CD4-positive, alpha-beta T cell treated with Interleukin-2 at 100 ng/mL for 4 hours (primary cell): ENCODE results near the gene FRA10AC1.
"Not testable (repeated sequence)": the region's sequence is repeated elsewhere in the genome, so short reads cannot be mapped to it uniquely, and the experiment has no call there.

Source experiments
- DNase-seq: peaks from one replicate; pipeline ENCODE4 v3.0.0-alpha.2; 2020; ENCODE audit warnings: low spot score

FRA10AC1 gene

DNA sequence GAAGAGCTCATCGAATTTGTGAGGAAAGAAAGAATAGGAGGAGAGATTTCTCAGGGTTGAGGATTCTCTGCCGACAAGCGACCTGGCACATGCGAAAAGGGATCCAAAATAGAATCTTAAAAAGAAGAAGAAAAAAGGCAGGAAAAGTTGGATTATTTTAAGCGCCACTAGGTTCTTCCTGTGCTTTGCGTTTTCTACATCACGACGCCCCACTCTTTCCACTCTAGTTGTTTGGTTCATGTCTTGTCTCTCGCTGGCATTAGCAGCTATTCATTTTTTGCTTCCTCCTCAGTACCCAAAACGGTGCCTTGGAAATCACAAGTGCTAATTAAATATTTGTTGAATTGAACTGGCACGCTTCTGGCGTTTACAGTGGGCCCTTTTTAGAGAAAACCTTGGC lies 674 bp upstream of the FRA10AC1 start:
- peak; percentile 18 for DNase-seq

DNA sequence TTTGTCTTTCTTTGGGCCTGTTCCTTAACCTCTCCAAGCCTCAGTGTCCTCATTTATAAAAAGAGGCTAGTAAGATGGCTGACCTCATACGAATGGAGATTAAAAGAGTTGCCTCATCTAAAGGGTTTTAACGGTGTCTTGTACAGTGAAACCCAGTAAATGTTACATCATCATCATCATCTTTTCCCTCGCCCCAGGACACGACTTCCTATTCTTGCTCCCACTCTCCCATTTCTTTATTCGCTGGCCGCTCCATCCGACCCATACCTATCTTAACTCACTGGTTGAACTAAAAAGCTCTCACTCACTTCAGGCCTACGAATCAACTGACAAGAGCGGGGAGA lies 554 bp downstream of the FRA10AC1 start:
- no peak for DNase-seq

DNA sequence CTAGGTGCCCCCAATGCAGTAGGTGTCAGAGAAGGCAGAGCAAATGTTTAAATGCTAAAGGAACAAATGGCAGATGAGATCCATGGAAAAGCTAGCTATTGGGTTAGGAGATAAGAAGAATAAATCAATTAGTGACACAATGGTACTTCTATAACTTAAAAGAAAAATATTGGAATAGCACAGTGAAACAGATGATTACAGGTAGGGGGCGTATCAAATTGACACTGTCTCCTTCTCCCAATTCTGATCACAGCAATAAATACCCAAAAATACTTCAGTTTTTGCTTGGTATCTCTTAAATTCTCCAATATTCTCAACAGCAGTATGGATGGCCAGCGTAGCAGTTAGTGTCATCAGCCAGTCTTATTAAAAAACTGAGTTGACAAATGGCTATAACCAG lies 5.2 kb downstream of the FRA10AC1 start:
- DNase-seq: no peak

DNA sequence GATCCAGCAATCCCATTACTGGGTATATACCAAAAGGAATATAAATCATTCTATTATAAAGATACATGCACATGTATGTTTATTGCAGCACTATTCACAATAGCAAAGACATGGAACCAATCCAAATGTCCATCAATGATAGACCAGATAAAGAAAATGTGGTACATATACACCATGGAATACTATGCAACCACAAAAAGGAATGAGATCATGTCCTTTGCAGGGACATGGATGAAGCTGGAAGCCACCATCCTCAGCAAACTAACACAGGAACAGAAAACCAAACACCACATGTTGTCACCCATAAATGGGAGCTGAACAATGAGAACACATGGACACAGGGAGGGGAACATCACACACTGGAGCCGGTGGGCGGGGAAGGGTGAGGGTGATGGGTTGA lies 5.8 kb downstream of the FRA10AC1 start:
- DNase-seq: not testable (repeated sequence)

DNA sequence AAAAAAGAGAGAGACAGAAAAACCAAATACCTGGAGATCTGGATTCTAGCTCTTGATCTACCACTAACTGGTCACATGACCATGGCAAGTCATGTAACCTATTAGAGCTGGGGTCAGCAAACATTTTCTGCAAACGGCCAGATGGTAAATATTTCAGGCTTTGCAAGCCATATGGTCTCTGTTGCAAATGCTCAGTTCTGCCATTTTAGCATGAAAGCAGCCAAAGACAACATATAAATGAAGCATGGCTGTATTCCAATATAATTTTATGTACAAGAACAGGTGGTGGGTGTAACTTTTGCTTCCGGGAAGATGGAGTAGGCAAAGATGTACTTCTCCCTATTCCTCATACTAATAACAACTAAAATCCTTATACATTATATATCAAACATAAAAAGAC lies 6.7 kb downstream of the FRA10AC1 start:
- no peak for DNase-seq

DNA sequence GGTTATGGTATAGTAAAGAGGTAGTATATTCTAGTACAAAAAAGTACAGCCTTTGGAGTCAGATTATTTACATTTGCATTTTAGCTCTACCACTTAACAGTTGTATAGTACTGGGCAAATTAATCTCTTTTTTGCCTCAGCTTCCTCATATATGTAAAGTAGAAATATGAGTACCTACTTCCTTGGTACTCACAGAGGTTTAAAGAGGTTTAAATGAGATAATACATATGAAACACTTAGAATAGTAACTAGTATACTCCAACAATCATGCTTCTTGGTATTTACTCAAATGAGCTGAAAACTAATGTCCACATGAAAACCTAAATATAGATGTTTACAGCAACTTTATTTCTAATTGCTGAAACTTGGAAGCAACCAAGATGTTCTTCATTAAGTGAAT lies 14.7 kb downstream of the FRA10AC1 start:
- DNase-seq: no peak

DNA sequence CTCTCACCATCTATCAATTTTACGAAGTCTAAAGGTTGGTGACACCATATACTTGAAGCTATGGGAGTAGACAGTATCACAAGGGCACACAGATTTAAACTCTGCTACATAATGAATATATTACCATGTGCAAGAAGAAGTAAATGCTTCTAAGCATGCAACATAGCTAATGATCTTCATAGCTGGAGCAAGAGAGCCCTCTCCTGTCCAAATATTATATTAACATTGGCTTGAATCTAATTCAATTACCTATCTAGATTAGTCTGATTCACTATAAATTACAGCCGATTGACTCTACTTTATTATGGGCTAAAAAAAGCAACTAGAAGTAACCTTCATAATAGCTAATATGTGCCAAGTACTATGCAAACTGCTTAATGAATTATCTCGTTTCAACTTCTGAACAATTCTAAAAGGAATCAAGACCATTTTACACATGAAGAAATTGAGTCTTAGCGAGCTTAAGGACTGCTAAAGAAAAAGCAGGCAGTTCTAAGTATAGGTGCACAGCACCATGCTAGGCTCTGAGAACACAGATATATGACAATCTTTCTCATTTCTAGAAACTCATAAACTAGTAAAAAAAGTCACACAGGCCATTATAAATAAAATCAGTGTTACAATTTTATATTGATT lies 21.9 kb downstream of the FRA10AC1 start:
- peak; percentile 11 for DNase-seq

DNA sequence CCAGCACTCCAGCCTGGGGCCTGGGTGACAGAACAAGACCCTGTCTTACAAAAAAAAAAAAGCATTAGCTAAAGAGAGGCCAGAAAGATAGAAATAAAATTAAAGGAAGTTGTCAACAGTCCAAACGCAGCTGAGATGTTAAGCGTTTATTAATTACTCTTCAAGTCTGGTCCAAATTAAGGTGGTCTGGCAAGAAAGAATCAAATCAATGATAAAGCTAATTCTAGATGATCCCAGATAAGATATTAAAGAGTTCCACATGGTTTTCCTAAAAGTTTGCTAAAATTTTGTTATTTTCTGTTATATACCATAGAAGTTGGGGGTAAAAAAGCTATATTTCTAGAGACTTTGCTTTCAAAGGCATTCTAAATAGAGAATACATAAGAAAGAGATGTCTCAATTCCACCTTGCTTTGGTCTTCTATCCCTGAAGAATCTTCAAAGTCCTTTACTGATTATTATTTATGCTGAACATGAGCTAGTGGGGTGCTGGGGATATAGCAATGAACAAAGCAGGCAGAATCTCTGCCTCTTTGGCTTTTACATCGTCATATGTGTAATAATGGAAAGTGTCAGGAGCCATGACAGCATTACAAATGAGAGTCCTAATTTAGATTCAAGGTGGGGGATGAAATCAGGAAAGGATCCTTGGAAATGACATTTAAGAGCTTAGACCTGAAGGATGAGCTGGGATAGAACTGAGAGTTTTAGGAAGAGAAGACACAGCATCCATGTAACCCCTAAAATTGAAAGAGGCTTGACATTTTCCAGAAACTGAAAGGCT lies 23.4 kb downstream of the FRA10AC1 start:
- no peak for DNase-seq

DNA sequence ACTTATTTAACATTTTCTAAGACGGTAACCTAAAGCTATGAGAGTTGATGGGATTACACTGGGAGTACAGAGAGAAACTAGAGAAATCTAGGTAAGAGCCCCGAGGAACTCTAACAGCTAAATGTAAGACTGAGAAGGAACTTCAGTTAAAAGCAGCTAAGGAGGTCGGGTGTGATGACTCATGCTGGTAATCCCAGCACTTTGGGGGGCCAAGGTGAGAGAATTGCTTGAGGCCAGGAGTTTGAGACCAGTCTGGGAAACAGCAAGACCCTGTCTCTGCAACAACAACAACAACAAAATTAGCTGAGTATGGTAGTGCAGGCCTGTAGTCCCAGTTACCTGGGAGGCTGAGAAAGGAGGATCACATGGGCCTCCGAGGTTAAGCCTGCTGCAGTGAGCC lies 24.0 kb downstream of the FRA10AC1 start:
- DNase-seq: no peak

DNA sequence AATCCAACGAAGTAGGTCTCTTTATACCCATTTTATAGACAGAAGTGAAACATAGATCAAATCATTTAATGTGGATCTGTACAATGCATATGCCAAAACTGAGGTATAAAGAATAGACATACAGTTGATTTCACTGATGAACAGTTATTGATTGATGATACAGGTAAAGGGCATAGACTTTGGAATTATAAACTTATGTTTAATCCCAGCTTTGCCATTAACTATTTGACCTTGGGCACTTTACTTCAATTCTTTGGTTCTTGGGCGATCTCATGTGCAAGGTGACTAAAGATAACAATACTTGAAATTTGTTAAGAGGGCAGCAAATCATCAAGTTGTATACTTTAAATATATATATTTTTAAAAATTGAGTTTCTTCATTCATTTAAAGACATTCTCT lies 28.6 kb downstream of the FRA10AC1 start:
- DNase-seq: no peak

DNA sequence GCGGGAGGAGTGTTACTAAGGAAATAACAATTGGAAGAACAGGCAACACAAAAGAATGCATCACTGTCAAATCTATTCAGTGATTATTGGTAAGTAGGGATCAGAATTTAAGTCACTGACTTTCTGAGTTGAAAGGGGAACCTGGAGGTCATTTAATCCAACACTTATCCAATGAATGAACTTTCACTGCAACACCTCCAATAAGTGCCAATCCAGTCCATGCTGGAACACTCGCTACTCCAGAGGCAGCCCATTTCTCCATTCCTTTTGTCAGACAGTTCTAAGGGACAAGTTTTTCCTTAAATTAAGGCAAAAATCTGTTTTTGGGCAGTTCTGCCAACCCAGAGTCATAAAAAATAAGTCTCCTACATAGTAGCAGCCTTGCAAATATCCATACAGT lies 29.5 kb downstream of the FRA10AC1 start:
- no peak for DNase-seq

DNA sequence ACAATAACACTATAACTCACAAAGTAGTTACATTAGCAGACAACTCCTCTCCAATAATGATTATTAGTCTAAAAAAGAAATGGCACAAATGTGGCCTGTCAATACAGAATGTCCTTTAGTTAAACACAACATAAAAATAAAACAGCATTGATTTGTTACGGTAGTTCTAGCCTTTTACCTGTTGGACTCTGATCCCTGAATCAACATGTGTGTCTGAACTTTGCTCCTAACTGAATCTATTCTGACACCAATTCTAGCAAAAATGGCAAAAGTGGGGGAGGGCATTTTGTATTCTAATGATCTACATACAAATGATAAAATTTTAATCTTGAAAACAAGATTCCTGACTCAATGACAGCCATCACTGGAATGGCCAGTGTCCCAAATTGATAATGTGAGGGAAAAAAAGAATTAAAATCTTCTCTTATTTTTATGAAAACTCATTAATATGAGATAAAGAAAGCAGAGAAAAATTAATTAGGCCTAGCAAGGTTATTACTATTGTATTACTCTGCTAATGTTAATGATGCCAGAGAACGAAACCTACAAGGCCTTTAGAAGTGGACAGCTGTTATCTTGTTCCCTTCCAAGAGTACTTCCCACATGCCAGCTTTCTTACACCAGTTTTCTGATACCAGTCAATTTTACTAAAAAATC lies 30.2 kb downstream of the FRA10AC1 start:
- no peak for DNase-seq

DNA sequence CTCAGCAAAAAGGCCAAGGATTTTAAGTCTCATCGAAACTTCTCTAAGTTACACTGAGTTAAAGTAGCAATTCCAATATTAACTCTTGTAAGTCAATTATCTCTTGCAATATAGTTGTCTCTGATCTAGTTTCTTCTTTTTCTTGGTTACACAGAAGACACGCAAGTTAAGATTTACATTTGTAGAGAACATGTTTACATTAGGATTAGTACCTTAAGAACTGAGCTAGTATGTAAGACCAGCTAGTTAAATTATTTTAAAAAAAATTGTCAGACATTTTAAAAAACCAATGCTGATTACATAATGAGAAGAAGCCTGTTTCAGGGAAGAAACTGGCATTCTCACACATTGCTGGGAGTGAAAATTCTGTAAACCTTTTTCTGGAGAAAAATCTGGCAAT lies 31.4 kb downstream of the FRA10AC1 start:
- no peak for DNase-seq

DNA sequence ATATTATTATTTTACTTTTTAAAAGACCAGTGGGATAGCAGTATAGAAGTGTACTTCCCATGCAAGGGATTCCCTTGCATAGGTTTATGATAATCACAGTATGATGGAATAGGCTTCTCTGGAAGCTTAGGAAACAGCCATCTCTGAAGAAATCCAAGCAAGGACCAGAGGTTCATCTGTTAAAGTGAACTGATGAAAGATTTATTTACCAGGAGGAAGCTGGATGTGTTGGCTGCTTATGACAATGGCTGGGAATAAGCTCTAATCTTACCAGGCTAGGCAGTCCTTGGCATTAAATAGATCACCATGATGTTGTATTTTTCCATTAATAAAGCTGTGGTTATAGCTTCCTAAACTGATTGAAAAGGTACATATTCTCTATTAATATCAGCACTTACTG lies 32.0 kb downstream of the FRA10AC1 start:
- no peak for DNase-seq

DNA sequence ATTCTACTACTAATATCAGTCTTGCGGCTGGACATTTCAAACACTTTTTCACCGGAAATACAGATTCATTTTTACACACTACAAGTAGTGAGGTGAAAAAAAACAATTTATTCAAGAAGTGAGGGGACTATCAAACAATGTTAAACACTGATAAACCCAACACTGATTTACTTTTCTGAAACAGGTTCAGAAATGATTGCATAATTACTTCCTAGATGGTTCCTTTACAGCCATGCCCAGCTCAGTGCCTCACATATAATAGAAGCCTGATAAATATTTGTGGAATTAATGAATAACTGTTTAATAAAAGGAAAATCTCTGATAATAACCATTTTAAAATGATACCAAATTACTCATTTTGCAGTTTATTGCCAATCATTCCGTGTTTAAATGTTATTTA lies 34.6 kb downstream of the FRA10AC1 start:
- no peak for DNase-seq

DNA sequence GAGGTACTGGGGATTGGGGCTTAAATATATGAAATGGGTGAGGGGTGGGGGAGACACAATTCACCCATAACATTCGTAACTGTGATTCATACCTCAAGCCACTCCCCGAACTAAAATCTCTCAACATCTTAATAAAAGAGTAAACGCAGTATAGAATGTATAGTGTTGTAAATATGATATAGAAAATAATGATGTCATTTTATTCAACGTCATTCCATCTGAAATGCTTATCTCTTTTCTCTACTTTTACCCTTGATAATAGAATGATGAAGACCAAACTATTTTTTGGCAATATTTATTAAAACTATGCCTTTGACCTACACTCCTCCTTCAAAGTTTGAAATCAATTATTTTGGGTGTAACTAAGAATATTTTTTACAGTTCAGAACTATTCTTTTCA lies 36.4 kb downstream of the FRA10AC1 start:
- DNase-seq: no peak

DNA sequence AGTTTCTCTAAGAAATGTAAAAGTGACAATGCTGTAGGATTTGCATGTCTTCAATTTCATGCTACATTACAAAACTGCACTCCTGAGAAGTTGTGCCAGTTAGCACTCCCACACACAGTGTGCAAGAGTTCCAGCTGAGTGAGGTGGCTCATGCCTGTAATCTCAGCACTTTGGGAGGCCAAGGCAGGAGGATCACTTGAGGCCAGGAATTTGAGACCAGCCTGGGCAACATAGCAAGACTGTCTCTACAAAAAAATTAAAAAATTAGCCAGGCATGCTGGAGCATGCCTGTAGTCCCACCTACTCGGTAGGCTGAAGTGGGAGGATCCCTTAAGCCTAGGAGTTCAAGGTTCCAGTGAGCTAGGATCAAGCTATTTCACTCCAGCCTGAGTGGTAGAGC lies 44.6 kb downstream of the FRA10AC1 start:
- no peak for DNase-seq

DNA sequence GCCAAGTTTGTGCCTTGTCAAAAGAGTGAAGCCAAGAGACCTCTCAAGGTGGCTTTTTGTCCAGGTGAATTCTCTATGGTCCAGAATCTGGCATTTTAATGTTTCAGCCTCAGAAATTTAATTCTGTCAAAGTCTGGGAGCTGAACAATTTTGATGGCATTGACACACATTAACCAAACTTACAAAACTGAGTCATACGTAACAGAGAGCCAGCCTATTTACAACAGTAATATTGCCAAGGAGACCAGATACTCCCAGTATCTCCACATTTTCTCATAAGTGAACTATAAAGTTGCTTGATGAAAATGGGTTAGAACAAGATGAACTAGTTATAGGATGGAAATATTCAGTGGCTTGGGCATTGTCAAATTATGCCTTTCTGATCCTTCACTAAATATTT lies 46.2 kb downstream of the FRA10AC1 start:
- no peak for DNase-seq

DNA sequence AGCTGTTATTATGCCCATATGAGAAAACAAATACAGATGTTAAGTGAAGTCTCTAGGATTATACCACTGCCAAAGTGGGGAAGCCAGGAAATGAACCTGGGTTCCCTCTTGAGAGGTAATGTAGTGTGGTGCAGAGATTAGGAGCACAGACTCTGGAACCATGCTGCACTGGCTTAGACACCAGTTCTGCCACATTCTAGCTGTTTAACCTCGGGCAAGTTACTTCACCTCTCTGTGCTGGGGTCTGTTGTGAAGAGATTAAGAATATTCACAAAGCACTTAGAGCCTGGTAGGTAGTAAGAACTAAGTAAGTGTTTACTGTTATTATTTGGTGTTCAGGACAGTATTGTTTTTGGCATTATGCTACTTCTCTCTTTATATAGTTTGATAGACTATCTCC lies 48.2 kb downstream of the FRA10AC1 start:
- no peak for DNase-seq

DNA sequence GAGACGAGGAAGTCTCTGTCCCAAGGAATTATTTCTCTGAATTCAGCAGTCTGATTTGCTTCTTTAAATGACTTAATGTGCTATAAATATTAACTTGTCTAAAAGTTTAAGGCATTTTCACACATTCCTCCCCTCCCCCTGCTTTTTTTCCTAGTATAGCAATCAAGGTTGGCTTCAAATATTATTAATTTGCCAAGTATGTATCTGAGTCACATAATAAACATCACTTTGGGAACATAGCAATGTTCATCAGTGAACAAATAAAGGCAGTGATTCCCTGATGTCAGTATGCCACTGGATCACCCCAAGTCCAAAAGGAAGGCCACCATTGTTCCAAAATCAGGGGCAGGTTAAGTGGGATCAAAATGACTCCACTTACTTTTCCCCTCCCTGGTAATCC lies 49.5 kb downstream of the FRA10AC1 start:
- DNase-seq: no peak

DNA sequence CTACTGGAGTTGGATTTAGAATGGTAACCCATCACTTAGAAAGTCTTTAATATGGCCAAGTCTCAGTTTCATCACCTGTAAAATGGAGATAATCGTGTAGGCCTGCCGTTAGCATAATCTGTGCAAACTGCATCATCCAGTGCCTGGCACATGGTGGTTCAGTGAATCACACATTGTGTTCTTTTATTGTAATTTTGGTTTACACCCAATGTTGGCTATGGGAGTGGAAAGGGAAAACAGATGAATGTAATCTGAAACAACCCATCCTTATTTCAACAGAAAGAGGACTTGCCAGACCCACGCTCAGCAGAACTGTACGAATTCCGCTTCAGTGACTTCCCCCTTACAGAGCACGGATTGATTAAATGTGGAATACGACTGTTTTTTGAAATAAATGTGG lies 62.6 kb downstream of the FRA10AC1 start:
- no peak for DNase-seq

DNA sequence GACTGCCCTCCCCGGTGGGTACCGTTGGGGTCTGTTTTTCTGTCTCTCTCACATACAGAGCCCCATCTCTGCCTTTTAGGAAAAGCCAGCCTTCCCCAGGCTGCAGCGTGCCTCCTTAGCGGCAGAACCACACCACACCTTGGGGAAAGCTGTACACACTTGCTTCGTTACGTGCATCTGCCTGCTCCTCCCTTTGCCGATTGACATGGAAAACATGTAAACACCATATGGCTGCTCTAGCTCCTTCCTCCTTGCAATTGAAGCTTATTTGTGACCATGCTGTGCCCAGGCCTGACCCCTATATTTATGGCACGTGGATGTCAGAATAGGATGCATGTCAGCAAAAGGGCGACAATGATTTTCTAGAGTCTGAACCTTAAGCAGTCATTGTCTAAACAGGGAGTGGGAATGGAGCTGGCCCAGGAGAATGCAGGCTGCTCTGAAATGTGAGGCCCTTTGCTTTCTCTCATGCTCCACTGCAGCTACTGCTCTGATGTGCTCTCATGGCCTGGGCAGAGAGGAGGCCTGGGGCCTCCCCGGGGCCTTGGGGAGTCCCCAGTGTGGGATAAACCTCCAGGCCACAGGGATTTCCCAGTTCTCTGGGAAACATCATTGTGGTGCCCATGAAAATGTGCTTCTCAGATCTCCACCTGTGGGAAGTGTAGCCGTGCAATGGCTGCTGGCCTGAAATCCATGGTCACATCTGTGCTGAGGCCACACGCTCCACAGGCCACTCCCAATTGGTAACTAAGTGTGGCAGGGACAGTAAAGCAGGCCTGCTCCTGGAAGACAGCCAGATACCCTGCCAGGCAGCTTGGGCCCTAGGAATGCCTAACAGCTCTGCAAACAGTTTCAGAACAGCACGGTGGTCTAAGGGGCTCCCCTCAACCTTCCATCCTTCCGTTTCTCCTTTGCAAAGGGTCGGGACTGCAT lies 71.5 kb downstream of the FRA10AC1 start:
- no peak for DNase-seq
